Activated CD4-positive, alpha-beta T cell treated with anti-CD3 and anti-CD28 coated beads, Interleukin-2, amount 50 U/mL, for 1 hour (primary cell): ENCODE measurements around the gene SHANK1.

Source experiments
- DNase-seq: peaks from one replicate; pipeline ENCODE4 v3.0.0-alpha.2; 2020

The SHANK1 gene

GRCh38 chr19:50679177-50680125 is 40.2 kb downstream of the SHANK1 start:
- peak; percentile 68 for DNase-seq

DNA sequence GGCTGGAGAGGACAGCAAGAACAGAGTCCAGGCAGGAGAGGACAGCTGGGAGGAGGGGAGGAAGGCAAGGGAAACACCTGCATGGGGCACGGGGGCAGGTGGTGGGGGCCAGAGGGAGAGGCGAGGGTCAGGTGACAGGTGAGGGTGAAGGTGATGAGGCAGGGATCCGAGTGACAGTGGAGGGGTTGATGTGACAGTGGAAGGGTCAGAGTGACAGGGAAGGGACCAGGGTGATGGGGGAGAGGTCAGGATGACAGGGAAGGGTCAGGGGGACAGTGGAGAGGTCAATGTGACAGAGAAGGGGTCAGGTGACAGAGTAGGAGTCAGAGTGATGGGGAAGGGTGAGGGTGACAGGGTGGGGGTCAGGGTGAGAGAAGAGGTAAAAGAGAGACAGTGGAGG is 41.3 kb downstream of the SHANK1 start:
- no peak for DNase-seq

- DNase-seq = no peak
Observed at GRCh38 chr19:50677636-50678035, 42.0 kb downstream of the SHANK1 start.

- no peak for DNase-seq
Observed at GRCh38 chr19:50676625-50677197, 42.9 kb downstream of the SHANK1 start.

DNA sequence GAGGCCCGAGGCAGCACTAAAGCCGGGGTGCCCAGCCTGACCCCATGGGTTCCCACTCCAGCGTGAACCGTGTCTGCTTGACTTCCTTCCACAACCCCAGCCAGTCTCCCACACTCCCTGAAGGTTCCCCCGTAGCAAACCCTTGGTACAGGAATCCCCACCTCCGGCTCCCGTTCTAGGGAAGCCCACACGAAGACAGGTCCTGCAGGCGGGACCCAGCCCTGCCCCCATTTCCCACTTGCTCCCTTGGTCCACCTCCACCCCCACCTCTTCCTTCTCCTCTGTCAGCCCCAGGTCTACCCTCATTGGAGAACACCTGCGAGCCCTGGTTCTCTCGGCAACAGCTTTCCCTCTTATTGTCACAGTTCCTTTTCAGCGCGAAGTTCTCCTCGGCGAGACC is 46.5 kb downstream of the SHANK1 start:
- DNase-seq = no peak

DNA sequence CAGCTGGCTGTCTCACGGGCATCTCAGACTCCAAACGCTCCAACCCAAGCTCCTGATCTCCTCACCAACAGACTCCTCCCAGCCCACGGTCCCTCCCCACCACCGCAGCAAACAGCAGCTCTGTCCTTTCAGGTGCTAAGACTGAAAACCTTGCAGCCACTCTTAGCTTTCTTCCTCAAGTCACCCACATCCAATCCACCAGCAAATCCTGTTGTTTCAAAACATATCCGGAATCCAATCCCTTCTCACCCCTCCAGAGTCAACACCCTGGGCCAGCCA is 49.6 kb downstream of the SHANK1 start:
- DNase-seq = no peak

GRCh38 chr19:50669302-50670101 is 50.1 kb downstream of the SHANK1 start:
- DNase-seq = peak; percentile 34

DNA sequence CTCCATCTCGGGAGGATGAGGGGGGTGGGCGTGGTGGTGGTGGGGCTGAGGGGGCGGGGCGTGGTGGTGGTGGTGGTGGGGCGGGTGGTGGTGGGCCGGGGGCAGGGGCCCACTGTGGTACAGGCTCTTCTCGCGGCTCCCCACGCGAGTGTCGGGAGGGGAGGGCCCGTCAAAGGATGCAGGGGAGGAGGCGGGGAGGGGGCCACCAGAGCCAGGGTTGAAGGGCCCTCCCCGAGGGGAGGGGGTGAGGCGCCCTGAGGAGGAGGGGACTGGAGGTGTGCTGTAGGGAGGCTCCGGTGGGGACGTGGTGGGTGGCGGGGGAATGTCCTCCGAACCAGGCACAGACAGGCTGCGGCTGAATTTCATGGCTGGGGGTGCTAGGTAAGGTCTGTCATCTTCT is 50.7 kb downstream of the SHANK1 start:
- DNase-seq = no peak

GRCh38 chr19:50668416-50668815 is 51.2 kb downstream of the SHANK1 start:
- DNase-seq = no peak

- DNase-seq = no peak
Observed at GRCh38 chr19:50667759-50668231, 51.8 kb downstream of the SHANK1 start.

DNA sequence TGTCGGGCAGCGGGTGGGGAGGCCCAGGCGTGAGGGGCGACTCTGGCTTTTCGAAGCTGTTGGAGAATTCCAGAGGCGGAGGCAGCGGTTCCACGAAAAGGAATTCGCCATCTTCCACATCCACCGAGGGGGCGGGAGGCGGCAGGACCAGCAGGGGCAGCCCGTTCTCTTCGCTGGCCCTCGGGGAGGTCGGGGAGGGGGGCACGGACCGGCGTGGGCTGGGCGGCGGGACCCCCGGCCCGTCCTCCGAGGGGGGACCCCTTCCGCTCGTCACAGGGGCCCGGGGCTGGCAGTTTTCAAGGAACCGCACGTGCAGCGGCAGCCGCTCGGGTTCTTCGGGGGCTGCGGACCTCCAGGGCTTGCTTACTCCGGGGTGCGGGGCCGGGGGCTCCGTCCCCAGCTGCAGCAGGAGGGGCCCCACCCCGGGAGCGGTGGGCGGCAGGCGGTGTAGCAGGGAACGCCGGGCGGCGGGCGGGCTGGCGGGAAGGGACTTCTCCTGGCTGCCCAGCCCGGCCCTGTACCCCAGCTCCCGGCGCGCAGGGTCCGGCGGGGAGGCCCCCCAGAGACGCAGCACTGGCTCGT is 52.3 kb downstream of the SHANK1 start:
- no peak for DNase-seq

DNA sequence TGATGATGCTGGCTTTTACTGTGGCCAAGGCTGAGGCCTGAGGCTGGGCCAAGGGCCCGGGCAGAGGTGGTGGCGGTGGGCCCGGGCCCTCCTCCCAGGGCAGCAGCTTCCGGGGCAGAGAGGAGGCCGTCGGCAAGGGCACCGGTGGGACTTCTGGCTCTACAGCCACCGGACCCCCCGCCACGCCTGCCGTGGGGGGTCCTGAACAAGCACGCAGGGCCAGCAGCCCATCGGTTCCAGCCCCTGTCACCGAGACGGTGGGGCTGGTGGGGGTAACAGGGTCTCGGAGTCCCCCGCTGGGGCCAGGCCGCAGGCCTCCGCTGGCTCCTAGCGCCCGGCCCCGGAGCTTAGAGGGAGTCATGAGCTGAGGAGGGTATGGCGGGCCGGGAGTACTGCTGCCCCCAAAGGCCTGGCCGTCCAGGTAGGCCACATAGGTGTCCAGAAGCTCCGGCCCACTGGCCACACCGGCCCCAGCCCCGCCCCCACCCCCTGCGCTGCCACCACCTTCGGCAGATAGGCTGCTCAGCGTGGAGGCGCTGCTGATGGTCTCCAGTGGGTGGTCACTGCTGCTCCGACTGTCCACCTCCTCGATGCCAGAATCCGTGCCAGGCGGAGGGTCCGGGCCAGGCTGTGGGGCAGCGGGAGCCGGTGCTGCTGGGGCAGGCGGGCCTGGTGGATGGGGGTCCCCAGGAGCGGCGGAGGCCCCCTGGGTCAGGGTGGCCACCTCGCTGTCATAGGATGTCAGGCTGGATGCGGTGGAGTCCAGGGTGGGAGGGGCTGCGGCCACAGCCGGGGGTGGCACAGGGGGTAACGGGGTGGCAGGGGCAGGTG is 53.0 kb downstream of the SHANK1 start:
- DNase-seq = no peak

- no peak for DNase-seq
Observed at GRCh38 chr19:50664204-50664603, 55.4 kb downstream of the SHANK1 start.

DNA sequence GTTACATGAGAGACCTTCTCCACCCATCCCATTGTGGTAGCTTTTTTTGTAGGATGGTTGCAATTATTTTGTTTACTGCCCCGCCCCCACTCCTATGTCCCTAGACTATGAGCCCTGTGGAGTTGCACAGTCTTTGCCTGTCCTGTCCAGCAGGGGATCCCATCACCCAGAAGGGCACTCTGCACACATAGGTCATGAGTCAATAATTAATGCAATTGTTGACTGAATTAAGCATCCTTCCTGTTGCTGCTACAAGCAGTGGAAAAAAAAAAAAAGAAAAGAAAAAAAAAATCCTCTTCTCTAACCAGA is 56.2 kb downstream of the SHANK1 start:
- DNase-seq = no peak

DNA sequence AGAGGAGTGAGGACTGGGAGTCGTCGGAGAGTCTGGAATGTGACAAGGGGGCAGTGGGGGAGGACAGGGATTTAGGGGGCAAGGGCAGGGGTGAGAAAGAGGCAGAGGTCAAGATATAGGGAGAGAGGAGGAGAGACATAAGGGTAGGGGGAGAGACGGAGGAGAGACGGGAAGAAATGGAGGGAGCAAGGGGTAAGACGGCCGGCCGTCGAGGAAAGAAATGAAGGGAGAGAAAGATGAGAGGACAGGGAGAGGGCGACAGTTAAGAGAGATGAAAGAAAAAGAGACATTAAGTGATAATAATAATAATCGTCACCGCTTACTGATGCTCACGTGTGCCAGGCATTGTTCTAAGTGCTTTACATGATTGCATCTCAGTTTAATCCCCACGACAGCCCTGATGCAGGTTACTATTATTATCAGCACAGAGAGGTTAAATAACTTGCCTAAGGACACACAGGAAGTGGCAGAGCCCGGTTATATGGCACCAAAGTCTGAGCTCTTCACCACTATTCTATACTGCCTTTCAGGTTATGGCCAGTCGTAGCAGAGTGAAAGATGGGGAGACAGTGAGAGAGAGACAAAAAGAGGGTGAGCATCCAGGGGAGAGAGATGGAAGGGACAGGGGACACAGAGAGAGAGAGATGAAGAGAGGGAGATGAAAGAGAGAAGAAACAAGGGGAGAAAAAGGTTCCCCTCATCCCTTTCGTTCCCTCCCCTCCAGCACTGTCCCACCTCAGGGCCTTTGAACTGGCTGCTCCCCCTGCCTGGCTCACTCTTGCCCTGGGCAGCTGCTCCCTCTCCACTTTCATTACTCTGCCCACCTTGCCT is 56.7 kb downstream of the SHANK1 start:
- DNase-seq = no peak

GRCh38 chr19:50661766-50662650 is 57.6 kb downstream of the SHANK1 start:
- no peak for DNase-seq

- DNase-seq = no peak
Observed at GRCh38 chr19:50661023-50661422, 58.6 kb downstream of the SHANK1 start.

- DNase-seq = no peak
Observed at GRCh38 chr19:50660088-50660366, 59.6 kb downstream of the SHANK1 start.

DNA sequence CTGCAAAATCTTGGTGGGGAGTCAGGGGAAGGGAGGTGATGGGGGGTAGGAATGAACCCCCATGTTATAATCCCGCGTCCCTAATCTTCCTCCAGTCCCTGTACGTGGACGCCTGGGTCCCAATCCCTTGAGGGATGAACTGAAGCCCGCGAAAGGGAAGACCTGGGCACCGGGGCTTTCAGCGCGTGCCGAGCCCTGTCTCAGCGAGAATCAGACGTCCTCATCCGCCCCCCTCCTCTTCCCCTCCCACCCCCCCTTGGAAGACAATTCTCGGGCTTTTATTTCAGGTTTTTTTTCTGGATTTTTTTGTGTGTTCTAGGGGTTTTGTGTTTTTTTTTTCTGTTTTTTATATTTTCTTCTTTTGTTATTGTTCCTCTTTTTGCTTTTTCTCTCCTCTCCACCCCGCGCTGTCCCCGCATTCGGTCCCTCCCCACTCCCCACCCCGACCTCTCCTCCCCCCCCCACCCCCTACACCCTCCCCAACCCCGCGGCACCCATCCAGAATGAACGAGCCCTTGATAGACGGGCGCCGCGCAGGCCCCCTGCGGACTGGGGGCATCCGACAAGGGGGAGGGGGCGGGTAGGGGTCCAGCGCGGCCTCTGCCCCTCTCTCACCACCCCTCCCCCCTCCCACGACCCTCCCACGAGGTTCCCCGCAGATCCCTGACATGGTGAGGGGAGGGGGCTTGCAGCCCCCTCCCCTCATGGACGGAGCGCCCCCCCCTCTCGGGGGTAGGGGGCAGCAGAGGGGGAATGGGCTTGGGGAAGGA is 60.1 kb downstream of the SHANK1 start:
- no peak for DNase-seq
